ENCODE data around the gene ZBTB40. TPM values are rescaled to one million over a fixed set of nuclear protein-coding genes. Genes with fewer than 3 reads are reported as not detected.

Gene ZBTB40
- total RNA-seq, 1 experiment from 2014 or later, result 16.3 TPM

DNA sequence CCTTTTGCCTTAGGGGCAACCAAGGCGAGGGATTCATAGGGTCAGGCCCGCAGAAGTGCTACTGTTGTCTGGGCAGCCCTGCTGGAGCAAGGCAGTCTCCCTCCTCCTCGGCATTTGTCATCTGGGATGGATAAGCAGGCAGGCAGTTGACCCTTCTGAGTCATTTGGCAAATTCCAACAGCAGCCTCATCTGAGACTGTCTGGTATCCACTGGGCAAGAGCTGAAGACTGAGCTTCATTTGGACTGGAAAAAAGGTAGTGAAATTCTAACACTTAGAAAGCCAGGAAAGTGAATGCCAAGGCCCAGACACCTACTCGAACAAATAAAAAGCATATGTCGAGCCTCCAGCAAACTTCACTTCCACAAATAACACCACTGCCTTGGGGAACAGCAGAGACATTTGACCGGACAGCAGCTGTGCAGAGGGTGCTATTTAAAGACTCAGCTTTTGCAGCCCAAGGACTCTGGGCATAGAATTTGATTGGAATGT, 4.0 kb upstream of the ZBTB40 start:
- Histone ChIP-seq H3K56ac (ENCODE audit: insufficient read length, low read depth, low read length) (no peak overlapping the region), H3T11ph (ENCODE audit: low read length) (no peak overlapping the region), H2BK120ac (ENCODE audit: low read depth, low read length, poor library complexity, severe bottlenecking) (no peak overlapping the region), H4K91ac (ENCODE audit: insufficient read length, low read depth, low read length) (no peak overlapping the region), H3K79me1 (ENCODE audit: insufficient read depth, low read depth, low read length, poor library complexity, severe bottlenecking) (no peaks in the 10 kb centered on the region), H3K23ac (ENCODE audit: insufficient read length, low read depth, low read length) (no peak overlapping the region), H4K5ac (ENCODE audit: insufficient read length, low read depth, low read length) (no peak overlapping the region), H3K23me2 (ENCODE audit: insufficient read length, low read depth, low read length, poor library complexity, severe bottlenecking) (peaks cover 5% of the 10 kb centered on the region), H2BK15ac (ENCODE audit: low read depth, low read length) (no peak overlapping the region), H2BK20ac (ENCODE audit: low read depth, low read length, poor library complexity, severe bottlenecking) (no peak overlapping the region), H3K9me3 (ENCODE audit: control insufficient read depth, low read depth, low read length) (no peaks in the 10 kb centered on the region), H3K9ac (ENCODE audit: extremely low read depth, insufficient read length, low read length) (no peak overlapping the region), H2BK12ac (ENCODE audit: insufficient read length, low read depth, low read length) (no peak overlapping the region), H3K4me2 (ENCODE audit: insufficient read depth, insufficient read length, low read length) (no peak overlapping the region), H2AFZ (ENCODE audit: low read length) (no peak overlapping the region), H3K4ac (ENCODE audit: low read depth, low read length) (no peak overlapping the region), H4K20me1 (ENCODE audit: control insufficient read depth, insufficient read depth, insufficient read length) (no peaks in the 10 kb centered on the region), H3K27me3 (ENCODE audit: insufficient read depth, low read length) (no peaks in the 10 kb centered on the region), H3K14ac (ENCODE audit: insufficient read depth, low read length) (no peak overlapping the region), H2AK5ac (ENCODE audit: insufficient read length, low read length) (no peak overlapping the region), H2BK5ac (ENCODE audit: insufficient read length, low read length) (no peak overlapping the region), H3K18ac (ENCODE audit: insufficient read length, low read depth, low read length) (no peak overlapping the region), H3K27ac (ENCODE audit: insufficient read length, low read depth, low read length) (no peak overlapping the region), H4K8ac (replicated peaks; ENCODE audit: insufficient read length, low read depth, low read length) (no peak overlapping the region), H3K4me1 (ENCODE audit: insufficient read depth, low read length) (peaks cover 9% of the 10 kb centered on the region; the same call in 1 of the 2 replicates), H3K79me2 (ENCODE audit: insufficient read depth, low read length) (no peaks in the 10 kb centered on the region)
- no peak for TF ChIP-seq CTCF (conservative IDR thresholded peaks at IDR 0.05)
- Mint-ChIP-seq H3K9me3 (peaks cover 9 to 11% of the 10 kb centered on the region in 2 experiments; a peak in 4 of 5 replicates), H3K4me1 (peaks cover 38 to 40% of the 10 kb centered on the region in 2 experiments), H3K36me3 (ENCODE audit: insufficient read depth in 1 of 3, low read depth in 3 of 3) (peaks cover 0 to 11% (median 0%) of the 10 kb centered on the region in 3 experiments; a peak in 4 of 7 replicates), H3K27me3 (ENCODE audit: low read depth) (no peaks in the 10 kb centered on the region), H3K27ac (no peak overlapping the region), H3K4me3 (no peak overlapping the region)
- DNase-seq, result no peak
- no CpG with 5 or more reads among the region's 6 CpGs for WGBS (ENCODE audit: extremely low coverage, insufficient read length, low lambda C conversion rate)
